Measurements from ENCODE around the gene FOXO4. TPM values are rescaled to one million over a fixed set of nuclear protein-coding genes. Genes with fewer than 3 reads are reported as not detected.
"Not testable (repeated sequence)": the region's sequence is repeated elsewhere in the genome, so short reads cannot be mapped to it uniquely, and the experiment has no call there.

FOXO4 gene, protein sequence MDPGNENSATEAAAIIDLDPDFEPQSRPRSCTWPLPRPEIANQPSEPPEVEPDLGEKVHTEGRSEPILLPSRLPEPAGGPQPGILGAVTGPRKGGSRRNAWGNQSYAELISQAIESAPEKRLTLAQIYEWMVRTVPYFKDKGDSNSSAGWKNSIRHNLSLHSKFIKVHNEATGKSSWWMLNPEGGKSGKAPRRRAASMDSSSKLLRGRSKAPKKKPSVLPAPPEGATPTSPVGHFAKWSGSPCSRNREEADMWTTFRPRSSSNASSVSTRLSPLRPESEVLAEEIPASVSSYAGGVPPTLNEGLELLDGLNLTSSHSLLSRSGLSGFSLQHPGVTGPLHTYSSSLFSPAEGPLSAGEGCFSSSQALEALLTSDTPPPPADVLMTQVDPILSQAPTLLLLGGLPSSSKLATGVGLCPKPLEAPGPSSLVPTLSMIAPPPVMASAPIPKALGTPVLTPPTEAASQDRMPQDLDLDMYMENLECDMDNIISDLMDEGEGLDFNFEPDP
- total RNA-seq: 10 to 100 TPM in 1 of 2 experiments, 1 to 10 TPM in 1; 9.5 to 10.8 TPM

DNA sequence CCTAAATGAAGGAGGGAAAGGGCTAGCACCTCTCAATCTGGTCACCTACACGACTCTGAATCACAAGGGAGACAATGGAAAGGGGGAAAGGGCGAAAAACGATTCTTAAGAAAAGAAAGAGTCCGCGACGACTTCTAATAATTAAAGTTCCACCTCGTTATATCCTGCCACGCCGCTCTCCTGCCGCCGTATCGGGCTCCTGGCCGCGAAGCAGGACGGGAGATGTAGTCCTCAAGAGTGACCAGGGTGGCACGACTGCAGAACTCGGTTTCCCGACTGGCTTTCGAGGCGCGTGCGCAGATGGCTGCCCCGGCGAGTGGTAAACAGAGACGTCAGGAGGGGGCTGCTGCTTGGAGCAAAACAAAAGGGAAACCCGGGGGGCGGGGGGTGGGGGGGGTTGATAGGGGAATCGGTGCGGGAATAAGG, at the start of gene FOXO4:
FOXO4 (plus strand) TSS at position 297 of the 426 bp plus-strand sequence. CDS start 678 bp downstream, outside the sequence.
- CTCF ChIA-PET: interaction anchor here (1.0 kb wide), 1 partner anchor 10 kb away, joined by 3 read pairs; no protein-coding TSS in a partner anchor

DNA sequence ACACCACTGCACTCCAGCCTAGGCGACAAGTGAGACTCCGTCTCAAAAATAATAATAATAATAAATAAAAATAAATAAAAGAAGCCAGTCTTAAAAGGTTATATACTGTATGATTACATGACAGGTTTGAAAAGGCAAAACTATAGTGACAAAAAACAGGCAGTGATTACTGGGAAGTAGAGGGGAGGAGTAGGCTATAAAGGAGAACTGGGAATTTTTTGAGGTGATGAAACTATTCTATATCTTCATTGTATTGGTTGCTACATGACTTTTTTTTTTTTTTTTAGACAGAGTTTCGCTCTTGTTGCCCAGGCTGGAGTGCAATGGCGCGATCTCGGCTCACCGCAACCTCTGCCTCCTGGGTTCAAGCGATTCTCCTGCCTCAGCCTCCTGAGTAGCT, 47.8 kb upstream of the FOXO4 start:
- intact Hi-C loops (cut with DNase I, micrococcal nuclease); POLR2A ChIA-PET; ATAC-seq; CTCF ChIA-PET; H3K27ac Mint-ChIP-seq; H3K36me3 Mint-ChIP-seq (ENCODE audit: low read depth); H3K9me3 Mint-ChIP-seq (ENCODE audit: low read depth); H3K27me3 Mint-ChIP-seq; DNase-seq; H3K4me1 Mint-ChIP-seq; H3K4me3 Mint-ChIP-seq: not testable (repeated sequence)

More for the DNA sequence above, at the start of gene FOXO4:
- ATAC-seq (peak; percentile 93), DNase-seq (peak; percentile 92)
- H3K4me1 Mint-ChIP-seq: peaks cover 27% of the 10 kb centered on the region
- intact Hi-C loops (cut with DNase I, micrococcal nuclease): loop anchor here (1.0 to 5.0 kb wide), 4 partner anchors 27 to 271 kb away; partner anchors contain the start of genes NONO (in 1 of the 2), SNX12 (in 1 of the 2) and TAF1 (in 1 of the 2)
- POLR2A ChIA-PET: interaction anchor here (1.3 kb wide), 1 partner anchor 188 kb away, joined by 5 read pairs; the partner anchor contains the start of gene NONO
- no peaks in the 10 kb centered on the region for H3K9me3 Mint-ChIP-seq (ENCODE audit: low read depth)
- H3K36me3 Mint-ChIP-seq (ENCODE audit: low read depth): no peaks in the 10 kb centered on the region
- H3K4me3 Mint-ChIP-seq: peak within 1 kb of the TSS; percentile 89
- H3K27ac Mint-ChIP-seq: peak within 1 kb of the TSS; percentile 83
- H3K27me3 Mint-ChIP-seq: no peaks in the 10 kb centered on the region

DNA sequence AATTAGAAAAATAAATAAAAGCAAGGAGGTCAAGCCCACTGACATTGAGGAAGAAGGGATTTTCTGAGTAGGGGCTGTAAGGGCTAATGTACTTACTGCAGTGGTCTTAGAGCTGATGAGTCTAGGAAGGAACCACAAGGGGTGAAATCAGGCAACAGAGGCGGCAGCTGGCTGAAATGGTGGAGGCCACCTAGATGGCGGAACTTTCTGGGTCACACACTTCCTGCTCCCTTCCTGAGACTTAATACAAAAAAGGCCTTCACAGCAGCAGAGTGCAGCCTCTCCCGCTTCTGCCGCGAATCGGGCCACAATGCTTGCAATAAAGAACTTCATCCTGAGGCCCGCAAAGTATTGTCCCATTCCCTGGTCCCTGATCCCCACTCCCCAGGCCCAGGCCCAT, 42.9 kb upstream of the FOXO4 start:
- peaks cover 10% of the 10 kb centered on the region for H3K36me3 Mint-ChIP-seq (ENCODE audit: low read depth)
- peak overlapping the region; percentile 51 for H3K4me3 Mint-ChIP-seq
- no peak for DNase-seq
- ATAC-seq: no peak
- no peaks in the 10 kb centered on the region for H3K27me3 Mint-ChIP-seq
- ChIA-PET CTCF (no interaction called here), POLR2A (no interaction called here)
- H3K27ac Mint-ChIP-seq: no peak overlapping the region
- H3K9me3 Mint-ChIP-seq (ENCODE audit: low read depth): no peaks in the 10 kb centered on the region
- peaks cover 11% of the 10 kb centered on the region for H3K4me1 Mint-ChIP-seq
- intact Hi-C loops (cut with DNase I, micrococcal nuclease): no loop called here

DNA sequence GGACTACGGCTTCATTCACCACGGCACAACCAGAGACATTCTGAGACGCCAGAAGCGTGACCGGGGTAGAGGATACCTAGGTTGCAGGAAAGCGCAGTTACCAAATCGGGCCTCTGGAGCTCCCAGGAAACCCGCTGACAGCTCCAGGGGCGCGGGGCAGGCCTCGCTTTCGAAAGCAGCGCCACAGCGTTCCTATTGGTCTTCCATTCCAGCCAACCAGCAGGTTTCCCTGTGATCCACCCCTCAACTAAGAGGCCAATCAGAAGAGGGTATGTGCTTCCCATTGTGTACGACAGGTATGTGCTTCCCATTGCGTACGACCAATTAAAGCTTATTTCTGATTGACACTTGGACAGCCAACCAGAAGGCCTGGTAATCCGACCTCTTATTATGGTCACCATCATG, 42.4 kb upstream of the FOXO4 start:
- DNase-seq (peak; percentile 45), ATAC-seq (peak; percentile 87)
- ChIA-PET CTCF (no interaction called here), POLR2A (no interaction called here)
- Mint-ChIP-seq H3K27me3 (no peaks in the 10 kb centered on the region), H3K9me3 (ENCODE audit: low read depth) (no peaks in the 10 kb centered on the region), H3K4me3 (peak overlapping the region; percentile 51), H3K36me3 (ENCODE audit: low read depth) (peaks cover 14% of the 10 kb centered on the region), H3K4me1 (peaks cover 16% of the 10 kb centered on the region), H3K27ac (no peak overlapping the region)
- intact Hi-C loops (cut with DNase I, micrococcal nuclease): no loop called here

DNA sequence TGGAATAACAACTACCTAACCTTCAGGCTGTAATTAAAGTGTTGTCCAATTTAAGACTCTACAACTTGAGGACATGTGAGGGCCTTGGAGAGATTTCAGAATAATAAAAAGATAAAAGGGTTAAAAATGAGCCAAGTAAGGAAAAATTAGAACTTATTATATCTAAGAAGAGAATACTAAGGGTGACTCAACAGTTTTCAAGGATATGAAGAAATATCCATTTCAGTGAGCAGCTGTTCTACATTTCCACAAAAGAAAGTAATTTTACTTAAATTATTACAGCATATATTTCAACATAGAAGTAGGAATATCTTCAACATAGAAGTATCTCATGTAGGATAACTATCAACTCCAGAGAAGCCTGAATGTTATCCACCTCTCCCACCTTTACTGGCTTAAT, 38.8 kb upstream of the FOXO4 start:
- H3K36me3 Mint-ChIP-seq (ENCODE audit: low read depth): peaks cover 19% of the 10 kb centered on the region
- peaks cover 36% of the 10 kb centered on the region for H3K4me1 Mint-ChIP-seq

DNA sequence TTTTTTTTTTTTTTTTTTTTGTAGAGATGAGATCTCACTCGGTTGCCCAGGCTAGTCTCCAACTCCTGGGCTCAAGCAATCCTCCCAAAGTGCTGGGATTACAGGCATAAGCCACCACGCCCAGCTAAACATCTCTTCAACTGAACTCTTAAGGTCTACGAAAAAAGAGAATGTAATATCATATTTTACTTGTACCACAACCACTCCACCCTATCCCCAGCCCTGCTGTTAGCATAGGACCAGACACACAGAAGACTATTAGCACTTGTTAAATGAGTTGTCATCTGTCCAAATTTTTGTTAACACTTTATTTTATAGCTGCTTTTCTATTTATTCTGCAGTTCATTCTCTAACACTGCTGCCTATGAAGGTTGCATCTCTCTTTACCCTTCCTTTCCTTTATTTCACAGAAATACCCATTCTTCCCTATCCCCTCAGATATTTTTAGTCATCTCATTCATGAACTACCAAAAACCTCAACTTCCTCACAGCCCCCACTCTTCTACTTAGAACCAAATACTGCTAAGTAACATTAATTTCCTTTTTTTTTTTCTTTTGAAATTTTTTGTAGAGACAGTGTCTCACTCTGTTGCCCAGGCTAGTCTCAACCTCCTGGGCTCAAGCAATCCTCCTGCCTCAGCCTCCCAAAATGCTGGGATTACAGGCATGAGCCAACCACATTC, 37.7 kb upstream of the FOXO4 start:
- POLR2A ChIA-PET: no interaction called here
- intact Hi-C loops (cut with DNase I, micrococcal nuclease): no loop called here
- H3K4me1 Mint-ChIP-seq: peaks cover 36% of the 10 kb centered on the region
- ATAC-seq: no peak
- no peaks in the 10 kb centered on the region for H3K27me3 Mint-ChIP-seq
- H3K36me3 Mint-ChIP-seq (ENCODE audit: low read depth): peaks cover 24% of the 10 kb centered on the region
- peak overlapping the region; percentile 12 for H3K27ac Mint-ChIP-seq
- no peaks in the 10 kb centered on the region for H3K9me3 Mint-ChIP-seq (ENCODE audit: low read depth)
- CTCF ChIA-PET: interaction anchor here (0.7 kb wide), 1 partner anchor 84 kb away, joined by 3 read pairs; no protein-coding TSS in a partner anchor
- no peak overlapping the region for H3K4me3 Mint-ChIP-seq
- DNase-seq: no peak

More for the DNA sequence above, 38.8 kb upstream of the FOXO4 start:
- no peaks in the 10 kb centered on the region for H3K27me3 Mint-ChIP-seq
- DNase-seq: no peak
- ChIA-PET CTCF (no interaction called here), POLR2A (no interaction called here)
- intact Hi-C loops (cut with DNase I, micrococcal nuclease): no loop called here
- no peak for ATAC-seq
- H3K4me3 Mint-ChIP-seq: no peak overlapping the region
- no peaks in the 10 kb centered on the region for H3K9me3 Mint-ChIP-seq (ENCODE audit: low read depth)
- no peak overlapping the region for H3K27ac Mint-ChIP-seq

DNA sequence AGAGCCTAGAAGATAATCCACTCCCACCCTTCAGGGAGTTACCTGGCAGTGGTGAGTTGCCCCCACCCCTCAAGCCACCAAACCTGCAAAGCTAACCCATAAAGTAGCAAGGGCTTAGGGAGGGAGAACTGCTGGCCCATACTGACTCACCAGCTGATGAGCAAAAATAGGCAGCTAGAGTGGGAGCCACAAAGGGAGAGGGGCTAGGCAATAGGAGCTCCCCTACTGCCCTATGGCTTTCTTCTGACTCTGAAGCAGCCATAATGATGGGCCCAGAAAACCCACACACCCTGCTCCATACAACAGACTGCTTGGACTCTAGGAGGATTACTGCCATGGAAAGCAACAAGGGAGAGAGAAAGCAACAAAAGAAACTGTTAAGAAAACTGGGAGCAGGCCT, 35.5 kb upstream of the FOXO4 start:
- Mint-ChIP-seq H3K4me1 (peaks cover 44% of the 10 kb centered on the region), H3K4me3 (no peak overlapping the region), H3K27me3 (no peaks in the 10 kb centered on the region), H3K27ac (peak overlapping the region; percentile 42), H3K36me3 (ENCODE audit: low read depth) (peaks cover 27% of the 10 kb centered on the region), H3K9me3 (ENCODE audit: low read depth) (no peaks in the 10 kb centered on the region)
- CTCF ChIA-PET: no interaction called here
- POLR2A ChIA-PET: no interaction called here
- intact Hi-C loops (cut with DNase I, micrococcal nuclease): no loop called here
- DNase-seq (no peak), ATAC-seq (no peak)

DNA sequence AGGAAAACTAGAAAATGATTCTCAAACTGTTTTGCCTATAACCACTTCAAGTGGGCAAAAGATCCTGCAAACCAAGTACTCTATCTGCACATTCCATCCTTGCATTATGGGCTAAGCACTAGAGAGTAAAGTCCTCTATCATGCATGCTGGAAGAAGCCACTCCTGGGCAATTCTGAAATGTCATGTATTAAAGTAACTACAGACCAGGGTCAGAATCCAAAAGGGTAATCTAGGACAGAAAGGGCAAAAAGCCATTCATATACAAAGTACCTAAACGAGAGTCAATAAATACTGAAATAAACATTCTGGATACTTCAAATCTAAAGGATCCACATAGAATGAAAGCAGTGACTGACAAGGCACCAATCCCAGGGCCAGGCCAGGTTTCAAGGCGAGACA, 28.6 kb upstream of the FOXO4 start:
- POLR2A ChIA-PET: interaction anchor here (1.1 kb wide), 1 partner anchor 51 kb away, joined by 6 read pairs; the partner anchor contains the start of gene MED12
- no peaks in the 10 kb centered on the region for H3K9me3 Mint-ChIP-seq (ENCODE audit: low read depth)
- DNase-seq (no peak), ATAC-seq (no peak)
- intact Hi-C loops (cut with DNase I, micrococcal nuclease): loop anchor here in 1 of 2 experiments (5.0 kb wide), 1 partner anchor 50 kb away; the partner anchor contains the start of gene MED12
- peak overlapping the region; percentile 93 for H3K27ac Mint-ChIP-seq
- peaks cover 17% of the 10 kb centered on the region for H3K4me1 Mint-ChIP-seq
- H3K4me3 Mint-ChIP-seq: peak overlapping the region; percentile 91
- CTCF ChIA-PET: no interaction called here
- no peaks in the 10 kb centered on the region for H3K27me3 Mint-ChIP-seq
- H3K36me3 Mint-ChIP-seq (ENCODE audit: low read depth): peaks cover 17% of the 10 kb centered on the region

DNA sequence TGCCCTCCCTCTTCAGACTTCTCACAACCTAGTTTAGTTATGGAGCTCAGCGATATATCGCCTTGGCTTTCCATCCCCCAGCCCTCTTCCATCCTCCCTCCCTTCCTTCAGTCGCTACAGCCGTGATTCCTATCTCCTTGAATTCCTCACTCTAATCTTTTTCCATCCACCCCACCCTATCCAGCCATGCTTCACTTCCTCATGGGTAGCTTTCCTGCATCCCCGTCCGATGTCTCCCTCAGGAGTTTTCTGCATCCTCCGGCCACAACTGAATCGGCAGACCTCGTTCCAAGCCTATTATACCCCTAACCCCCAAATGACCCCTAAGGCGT, 28.0 kb upstream of the FOXO4 start:
- peaks cover 15% of the 10 kb centered on the region for H3K36me3 Mint-ChIP-seq (ENCODE audit: low read depth)
- H3K4me1 Mint-ChIP-seq: peaks cover 17% of the 10 kb centered on the region
- H3K9me3 Mint-ChIP-seq (ENCODE audit: low read depth): no peaks in the 10 kb centered on the region
- ATAC-seq (no peak), DNase-seq (no peak)
- intact Hi-C loops (cut with DNase I, micrococcal nuclease): loop anchor here (1.0 to 5.0 kb wide), 10 partner anchors 28 to 298 kb away; partner anchors contain the start of genes MED12 (in 2 of the 2), NONO (in 2 of the 2), FOXO4 (in 1 of the 2) and ZMYM3 (in 1 of the 2)
- H3K27me3 Mint-ChIP-seq: no peaks in the 10 kb centered on the region
- H3K27ac Mint-ChIP-seq: peak overlapping the region; percentile 93
- ChIA-PET POLR2A (interaction anchor here (1.0 to 1.1 kb wide), 2 partner anchors 51 to 115 kb away, joined by 3 to 6 read pairs; partner anchors contain the start of gene MED12), CTCF (no interaction called here)
- peak overlapping the region; percentile 91 for H3K4me3 Mint-ChIP-seq

DNA sequence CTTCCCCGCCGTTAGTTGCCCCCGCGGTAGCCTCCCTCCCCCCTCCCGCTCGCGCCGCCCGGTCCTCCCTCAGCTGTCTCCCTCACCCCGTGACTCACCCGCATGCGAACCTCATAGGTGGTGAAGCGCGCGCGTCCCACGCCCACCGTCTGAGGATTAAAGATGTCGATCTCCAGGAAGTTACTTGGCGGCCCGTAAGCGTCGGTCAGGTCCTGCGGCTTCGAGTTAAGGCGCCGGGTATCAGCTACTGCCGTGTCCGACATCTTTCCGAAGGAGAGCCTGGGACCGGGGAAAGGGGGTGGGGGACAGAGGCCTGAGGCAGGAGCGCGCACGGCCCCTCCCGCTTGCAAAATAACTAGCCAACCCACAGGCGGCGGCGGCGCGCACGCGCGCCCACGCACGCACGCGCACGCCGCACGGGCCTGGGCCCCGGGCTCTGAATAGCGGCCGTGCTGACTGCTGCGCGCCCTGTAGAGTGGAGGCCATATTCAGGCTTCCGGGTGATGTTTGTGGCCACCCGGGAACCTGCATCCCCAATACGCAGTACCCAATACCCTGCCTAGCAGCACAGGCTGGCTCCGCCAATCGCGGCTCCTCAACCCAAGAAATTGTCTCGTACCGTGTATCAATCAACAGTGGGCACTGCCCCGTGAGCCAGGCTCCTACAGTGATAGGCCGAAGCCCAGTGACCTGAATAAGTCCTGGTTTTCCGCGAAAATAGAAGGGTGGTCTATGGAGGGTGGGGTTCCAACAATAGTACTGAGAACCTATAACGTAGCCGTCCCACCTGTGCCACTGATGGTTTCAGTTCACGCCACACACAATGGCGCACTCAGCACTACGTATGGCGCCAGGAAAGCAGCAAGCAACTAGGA, 27.4 kb upstream of the FOXO4 start, which contains the start of gene SNX12:
SNX12 (minus strand) TSS at position 291 of the 875 bp plus-strand sequence; CDS start at position 263, 28 bp downstream.
- no peaks in the 10 kb centered on the region for H3K27me3 Mint-ChIP-seq
- intact Hi-C loops (cut with DNase I, micrococcal nuclease): loop anchor here (1.0 to 5.0 kb wide), 10 partner anchors 27 to 297 kb away; partner anchors contain the start of genes MED12 (in 2 of the 2), NONO (in 2 of the 2), FOXO4 (in 1 of the 2) and ZMYM3 (in 1 of the 2)

More for the DNA sequence above, 27.4 kb upstream of the FOXO4 start, which contains the start of gene SNX12:
- H3K4me1 Mint-ChIP-seq: peaks cover 17% of the 10 kb centered on the region
- peak within 1 kb of the TSS; percentile 91 for H3K4me3 Mint-ChIP-seq
- peak within 1 kb of the TSS; percentile 93 for H3K27ac Mint-ChIP-seq
- ChIA-PET POLR2A (interaction anchor here (1.0 to 1.1 kb wide), 2 partner anchors 50 to 114 kb away, joined by 3 to 6 read pairs; partner anchors contain the start of gene MED12), CTCF (no interaction called here)
- ATAC-seq (peak; percentile 93), DNase-seq (peak; percentile 92)
- H3K9me3 Mint-ChIP-seq (ENCODE audit: low read depth): no peaks in the 10 kb centered on the region
- H3K36me3 Mint-ChIP-seq (ENCODE audit: low read depth): peaks cover 12% of the 10 kb centered on the region

Measured in activated CD4-positive, alpha-beta T cell treated with anti-CD3 and anti-CD28 coated beads for 36 hours (primary cell).